ENCODE data around the gene NR0B2. TPM values are rescaled to one million over a fixed set of nuclear protein-coding genes. Genes with fewer than 3 reads are reported as not detected.

NR0B2 gene
- total and polyA plus RNA-seq, 2 of the 13 experiments (the other 11 are each of a cell fraction or from before 2014, with no cell fraction given): 72.5 to 133 TPM

DNA sequence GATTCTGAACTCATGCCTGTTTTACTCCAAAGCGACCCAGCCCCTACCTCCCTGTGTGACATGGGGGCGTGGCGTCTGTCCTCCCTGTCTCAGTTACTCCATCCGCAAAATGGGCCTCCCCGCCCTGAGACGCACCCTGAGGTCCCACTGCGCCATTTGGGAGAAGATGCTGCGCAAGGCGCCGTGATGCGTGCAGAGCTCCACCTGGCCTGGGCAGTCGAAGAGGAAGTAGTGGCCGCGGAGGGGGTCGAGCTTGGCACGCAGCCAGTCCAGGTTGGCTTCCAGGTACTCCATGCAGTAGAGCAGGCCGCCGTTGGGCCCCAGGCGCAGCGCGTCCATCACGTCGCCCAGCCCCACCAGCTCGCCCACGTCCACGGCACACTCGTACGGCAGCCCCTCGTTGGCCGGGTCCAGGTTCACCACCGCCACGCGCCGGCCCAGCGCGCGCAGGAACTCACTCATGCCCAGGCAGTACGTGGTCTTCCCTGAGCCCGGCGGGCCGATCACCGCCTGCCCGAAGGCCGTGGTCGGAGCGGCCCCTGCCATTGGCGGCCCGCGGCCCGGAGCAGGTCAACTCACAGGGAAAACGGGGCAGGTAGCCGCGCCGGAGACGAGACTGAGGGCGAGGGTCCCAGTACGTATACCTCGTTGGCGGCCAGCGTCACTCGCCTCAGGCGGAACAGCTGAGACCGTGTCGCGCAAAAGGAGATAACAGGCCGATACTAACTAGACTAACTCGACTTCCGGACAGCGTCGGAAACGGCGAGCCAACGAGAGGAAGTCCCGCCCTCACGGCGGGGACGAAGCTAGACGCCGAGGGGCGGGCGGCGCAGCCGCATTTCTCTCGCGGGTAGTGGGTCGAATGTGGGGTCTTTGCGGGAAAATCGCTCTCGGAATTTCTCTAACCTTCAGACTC lies 24.0 kb downstream of the NR0B2 start, which contains the start of gene GPN2 (continued):
- TF ChIP-seq, protein P1, sequence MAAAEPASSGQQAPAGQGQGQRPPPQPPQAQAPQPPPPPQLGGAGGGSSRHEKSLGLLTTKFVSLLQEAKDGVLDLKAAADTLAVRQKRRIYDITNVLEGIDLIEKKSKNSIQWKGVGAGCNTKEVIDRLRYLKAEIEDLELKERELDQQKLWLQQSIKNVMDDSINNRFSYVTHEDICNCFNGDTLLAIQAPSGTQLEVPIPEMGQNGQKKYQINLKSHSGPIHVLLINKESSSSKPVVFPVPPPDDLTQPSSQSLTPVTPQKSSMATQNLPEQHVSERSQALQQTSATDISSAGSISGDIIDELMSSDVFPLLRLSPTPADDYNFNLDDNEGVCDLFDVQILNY (CRISPR knock-in tag; conservative IDR thresholded peaks at IDR 0.05): no peak; the same call in 1 of the 2 replicates
- no peak for TF ChIP-seq SMC3 (IDR thresholded peaks at IDR 0.05; ENCODE audit: low read length)
- peak; percentile 91; the same call in 1 of the 2 replicates for TF ChIP-seq GLI4 (CRISPR knock-in tag; IDR thresholded peaks at IDR 0.05; ENCODE audit: borderline replicate concordance)
- no peak for TF ChIP-seq ZNF850 (CRISPR knock-in tag; conservative IDR thresholded peaks at IDR 0.05)
- TF ChIP-seq ZNF232 (CRISPR knock-in tag; IDR thresholded peaks at IDR 0.05; ENCODE audit: borderline replicate concordance): 0 out of 2 replicates have a peak, but pooled peaks have one; percentile 40
- no peak; the same call in 1 of the 2 replicates for TF ChIP-seq ZNF335 (CRISPR knock-in tag; IDR thresholded peaks at IDR 0.05)
- peak; percentile 93 for TF ChIP-seq PHF20 (CRISPR knock-in tag; IDR thresholded peaks at IDR 0.05)
- no peak for TF ChIP-seq FOXK2 (IDR thresholded peaks at IDR 0.05)
- no peak for TF ChIP-seq MYNN (CRISPR knock-in tag; IDR thresholded peaks at IDR 0.05; ENCODE audit: low read depth)
- TF ChIP-seq PHB2 (IDR thresholded peaks at IDR 0.05; ENCODE audit: partially characterized antibody): no peak
- no peak for TF ChIP-seq NR2F2 (IDR thresholded peaks at IDR 0.05; ENCODE audit: borderline replicate concordance, low read depth)
- peak; percentile 47 for TF ChIP-seq FOXA3 (CRISPR knock-in tag; IDR thresholded peaks at IDR 0.05)
- TF ChIP-seq, protein P2, sequence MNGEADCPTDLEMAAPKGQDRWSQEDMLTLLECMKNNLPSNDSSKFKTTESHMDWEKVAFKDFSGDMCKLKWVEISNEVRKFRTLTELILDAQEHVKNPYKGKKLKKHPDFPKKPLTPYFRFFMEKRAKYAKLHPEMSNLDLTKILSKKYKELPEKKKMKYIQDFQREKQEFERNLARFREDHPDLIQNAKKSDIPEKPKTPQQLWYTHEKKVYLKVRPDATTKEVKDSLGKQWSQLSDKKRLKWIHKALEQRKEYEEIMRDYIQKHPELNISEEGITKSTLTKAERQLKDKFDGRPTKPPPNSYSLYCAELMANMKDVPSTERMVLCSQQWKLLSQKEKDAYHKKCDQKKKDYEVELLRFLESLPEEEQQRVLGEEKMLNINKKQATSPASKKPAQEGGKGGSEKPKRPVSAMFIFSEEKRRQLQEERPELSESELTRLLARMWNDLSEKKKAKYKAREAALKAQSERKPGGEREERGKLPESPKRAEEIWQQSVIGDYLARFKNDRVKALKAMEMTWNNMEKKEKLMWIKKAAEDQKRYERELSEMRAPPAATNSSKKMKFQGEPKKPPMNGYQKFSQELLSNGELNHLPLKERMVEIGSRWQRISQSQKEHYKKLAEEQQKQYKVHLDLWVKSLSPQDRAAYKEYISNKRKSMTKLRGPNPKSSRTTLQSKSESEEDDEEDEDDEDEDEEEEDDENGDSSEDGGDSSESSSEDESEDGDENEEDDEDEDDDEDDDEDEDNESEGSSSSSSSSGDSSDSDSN (CRISPR knock-in tag; IDR thresholded peaks at IDR 0.05): peak; percentile 92
- peak; percentile 87 for TF ChIP-seq ZNF225 (CRISPR knock-in tag; IDR thresholded peaks at IDR 0.05)
- TF ChIP-seq ZNF263 (CRISPR knock-in tag; IDR thresholded peaks at IDR 0.05): 0 out of 2 replicates have a peak, but pooled peaks have one; percentile 15
- TF ChIP-seq, protein P3, sequence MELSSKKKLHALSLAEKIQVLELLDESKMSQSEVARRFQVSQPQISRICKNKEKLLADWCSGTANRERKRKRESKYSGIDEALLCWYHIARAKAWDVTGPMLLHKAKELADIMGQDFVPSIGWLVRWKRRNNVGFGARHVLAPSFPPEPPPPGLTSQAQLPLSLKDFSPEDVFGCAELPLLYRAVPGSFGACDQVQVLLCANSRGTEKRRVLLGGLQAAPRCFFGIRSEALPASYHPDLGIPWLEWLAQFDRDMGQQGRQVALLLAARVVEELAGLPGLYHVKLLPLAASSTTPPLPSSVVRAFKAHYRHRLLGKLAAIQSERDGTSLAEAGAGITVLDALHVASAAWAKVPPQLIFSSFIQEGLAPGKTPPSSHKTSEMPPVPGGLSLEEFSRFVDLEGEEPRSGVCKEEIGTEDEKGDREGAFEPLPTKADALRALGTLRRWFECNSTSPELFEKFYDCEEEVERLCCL (CRISPR knock-in tag; IDR thresholded peaks at IDR 0.05; ENCODE audit: borderline replicate concordance): peak; percentile 88; the same call in 1 of the 2 replicates
- peak; percentile 36; the same call in 1 of the 2 replicates for TF ChIP-seq JUND (CRISPR knock-in tag; IDR thresholded peaks at IDR 0.05)
- no peak for TF ChIP-seq SMARCE1 (IDR thresholded peaks at IDR 0.05; ENCODE audit: borderline replicate concordance)
- no peak for TF ChIP-seq SCMH1 (CRISPR knock-in tag; IDR thresholded peaks at IDR 0.05; ENCODE audit: borderline replicate concordance)
- peak; percentile 83 for TF ChIP-seq NKX3-1 (CRISPR knock-in tag; IDR thresholded peaks at IDR 0.05)
- peak; percentile 97; the same call in 1 of the 2 replicates for TF ChIP-seq ZNF782 (CRISPR knock-in tag; IDR thresholded peaks at IDR 0.05; ENCODE audit: borderline replicate concordance)
- TF ChIP-seq, protein P4, sequence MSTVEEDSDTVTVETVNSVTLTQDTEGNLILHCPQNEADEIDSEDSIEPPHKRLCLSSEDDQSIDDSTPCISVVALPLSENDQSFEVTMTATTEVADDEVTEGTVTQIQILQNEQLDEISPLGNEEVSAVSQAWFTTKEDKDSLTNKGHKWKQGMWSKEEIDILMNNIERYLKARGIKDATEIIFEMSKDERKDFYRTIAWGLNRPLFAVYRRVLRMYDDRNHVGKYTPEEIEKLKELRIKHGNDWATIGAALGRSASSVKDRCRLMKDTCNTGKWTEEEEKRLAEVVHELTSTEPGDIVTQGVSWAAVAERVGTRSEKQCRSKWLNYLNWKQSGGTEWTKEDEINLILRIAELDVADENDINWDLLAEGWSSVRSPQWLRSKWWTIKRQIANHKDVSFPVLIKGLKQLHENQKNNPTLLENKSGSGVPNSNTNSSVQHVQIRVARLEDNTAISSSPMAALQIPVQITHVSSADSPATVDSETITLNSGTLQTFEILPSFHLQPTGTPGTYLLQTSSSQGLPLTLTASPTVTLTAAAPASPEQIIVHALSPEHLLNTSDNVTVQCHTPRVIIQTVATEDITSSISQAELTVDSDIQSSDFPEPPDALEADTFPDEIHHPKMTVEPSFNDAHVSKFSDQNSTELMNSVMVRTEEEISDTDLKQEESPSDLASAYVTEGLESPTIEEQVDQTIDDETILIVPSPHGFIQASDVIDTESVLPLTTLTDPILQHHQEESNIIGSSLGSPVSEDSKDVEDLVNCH (CRISPR knock-in tag; IDR thresholded peaks at IDR 0.05): no peak
- TF ChIP-seq POGZ (CRISPR knock-in tag; IDR thresholded peaks at IDR 0.05): peak; percentile 12; the same call in 1 of the 2 replicates
- no peak for TF ChIP-seq SETDB1 (CRISPR knock-in tag; IDR thresholded peaks at IDR 0.05; ENCODE audit: borderline replicate concordance)

All from HepG2 (cell line).